CD4-positive, alpha-beta T cell (primary cell): ENCODE results near the gene OLA1. TPM values are rescaled to one million over a fixed set of nuclear protein-coding genes. Genes with fewer than 3 reads are reported as not detected.

Experiments used
- ATAC-seq: fragments of 200-7000 bp; cut with Tn5 transposase; one replicate; pipeline ENCODE4 v1.10.0; 2022; ENCODE audit warnings: mild to moderate bottlenecking; ENCODE audit not compliant: poor library complexity
- CTCF ChIA-PET: fragments of 350-600 bp; sonication (Branson Sonifier 250); formaldehyde crosslinking; loops from one replicate; lab custom pipeline; 2021; ENCODE audit warnings: antibody characterized with exemption, inconsistent platforms; lab: Charles Lee
- POLR2A ChIA-PET: fragments of 350-600 bp; sonication (Branson Sonifier 250); formaldehyde crosslinking; loops from one replicate; lab custom pipeline; 2021; ENCODE audit warnings: antibody characterized with exemption, inconsistent platforms; lab: Charles Lee
- DNase-seq, 14 experiments: peaks; one replicate each; pipeline ENCODE4 v3.0.0-alpha.2; 2013 to 2020; ENCODE audit warnings: mixed read lengths in 2 of 14
- H3K27ac ChIP-seq, 2 donors: one replicate each; pipeline versions ENCODE4 v1.5.1 to v1.7.0; 2013; ENCODE audit warnings: low read length in 2 of 2, low read depth in 1 of 2, mild to moderate bottlenecking in 1 of 2
- H3K27me3 ChIP-seq, 2 experiments: 1 replicate in 1 of 2; 2 replicates in 1 of 2; pipeline versions ENCODE4 v1.6.1 to v1.7.0; 2013; ENCODE audit warnings: low read length in 2 of 2, control low read depth in 1 of 2, mild to moderate bottlenecking in 1 of 2, moderate library complexity in 1 of 2; ENCODE audit not compliant: insufficient read depth in 2 of 2, control insufficient read depth in 1 of 2
- H3K36me3 ChIP-seq: one replicate; pipeline ENCODE4 v1.6.1; 2013; ENCODE audit warnings: low read length, control low read depth; ENCODE audit not compliant: insufficient read depth
- H3K4me1 ChIP-seq: one replicate; pipeline ENCODE4 v1.6.1; 2013; ENCODE audit warnings: low read length, control low read depth; ENCODE audit not compliant: insufficient read depth
- H3K4me3 ChIP-seq: one replicate; pipeline ENCODE4 v1.5.1; 2013; ENCODE audit warnings: mild to moderate bottlenecking, low read length, moderate library complexity
- H3K9me3 ChIP-seq, 2 experiments: 1 replicate in 1 of 2; 2 replicates in 1 of 2; pipeline versions ENCODE4 v1.6.1 to v1.7.0; 2013; ENCODE audit warnings: low read length in 2 of 2, mild to moderate bottlenecking in 2 of 2, control low read depth in 1 of 2, moderate library complexity in 1 of 2; ENCODE audit not compliant: control insufficient read depth in 1 of 2, insufficient read depth in 1 of 2
- H3K27ac Mint-ChIP-seq: one replicate; pipeline ENCODE4 v1.8.0; 2020; ENCODE audit warnings: mixed read lengths
- H3K27me3 Mint-ChIP-seq: one replicate; pipeline ENCODE4 v1.8.0; 2021; ENCODE audit warnings: mixed read lengths
- H3K36me3 Mint-ChIP-seq: one replicate; pipeline ENCODE4 v1.8.0; 2021; ENCODE audit warnings: low read depth, mixed read lengths
- H3K4me1 Mint-ChIP-seq: one replicate; pipeline ENCODE4 v1.8.0; 2021; ENCODE audit warnings: low read depth, mixed read lengths
- H3K4me3 Mint-ChIP-seq: one replicate; pipeline ENCODE4 v1.8.0; 2020; ENCODE audit warnings: mild to moderate bottlenecking, mixed read lengths
- H3K9me3 Mint-ChIP-seq: one replicate; pipeline ENCODE4 v1.8.0; 2020; ENCODE audit warnings: mixed read lengths
- CTCF ChIP-seq: fragments of 200-600 bp; IDR thresholded peaks from one replicate; pipeline ENCODE4 v1.8.0; 2022; ENCODE audit warnings: antibody characterized with exemption, mild to moderate bottlenecking
- intact Hi-C, 2 experiments: fragments of 100-400 bp; cut with DNase I in 1 of 2; cut with micrococcal nuclease in 1 of 2; formaldehyde crosslinking; loops; one replicate each; pipeline versions ENCODE4 v1.15.1 to v1.9.0; 2023 to 2025; cut with DNase I, micrococcal nuclease
- total RNA-seq, 174 experiments: library from RNA in 2 of 174; stranded (reverse) in 2 of 174; gene quantifications; one replicate each; pipeline ENCODE4 v1.2.3 and lab custom pipeline; 2021 to 2026

The OLA1 gene
- total RNA-seq, 2 experiments from 2014 or later: 38.1 to 40.5 TPM

GRCh38 chr2:174024524-174025270 lies 223.6 kb downstream of the OLA1 start:
- DNase-seq (no peak), ATAC-seq (no peak)
- ChIA-PET CTCF (no interaction called here), POLR2A (no interaction called here)
- H3K9me3 ChIP-seq: peaks cover 0 to 4% of the 10 kb centered on the region in 2 experiments
- H3K27ac Mint-ChIP-seq: no peak overlapping the region
- H3K27me3 ChIP-seq: no peaks in the 10 kb centered on the region
- no peak overlapping the region for H3K27ac ChIP-seq
- no peaks in the 10 kb centered on the region for H3K27me3 Mint-ChIP-seq
- no peak overlapping the region for H3K4me3 ChIP-seq
- no peaks in the 10 kb centered on the region for H3K36me3 Mint-ChIP-seq
- intact Hi-C loops: loop anchor here in 1 of 2 experiments (5.0 kb wide), 1 partner anchor 47 kb away; no protein-coding TSS in a partner anchor
- H3K4me1 Mint-ChIP-seq: no peaks in the 10 kb centered on the region
- TF ChIP-seq CTCF: no peak
- H3K4me1 ChIP-seq: peaks cover 4% of the 10 kb centered on the region
- no peaks in the 10 kb centered on the region for H3K9me3 Mint-ChIP-seq
- no peak overlapping the region for H3K4me3 Mint-ChIP-seq
- no peaks in the 10 kb centered on the region for H3K36me3 ChIP-seq

- no peak overlapping the region for H3K27ac Mint-ChIP-seq
- ChIA-PET POLR2A (no interaction called here), CTCF (no interaction called here)
- DNase-seq: peak in 3 of 14 experiments; percentile 25 to 74 (median 64)
- H3K4me1 Mint-ChIP-seq: no peaks in the 10 kb centered on the region
- Histone ChIP-seq H3K27me3 (no peaks in the 10 kb centered on the region), H3K9me3 (peaks cover 0 to 4% of the 10 kb centered on the region in 2 experiments), H3K27ac (no peak overlapping the region), H3K4me3 (no peak overlapping the region), H3K36me3 (no peaks in the 10 kb centered on the region), H3K4me1 (peaks cover 4% of the 10 kb centered on the region)
- no peak overlapping the region for H3K4me3 Mint-ChIP-seq
- no peaks in the 10 kb centered on the region for H3K27me3 Mint-ChIP-seq
- ATAC-seq: no peak
- intact Hi-C loops: loop anchor here in 1 of 2 experiments (5.0 kb wide), 1 partner anchor 47 kb away; no protein-coding TSS in a partner anchor
- TF ChIP-seq CTCF: no peak
- H3K9me3 Mint-ChIP-seq: no peaks in the 10 kb centered on the region
- no peaks in the 10 kb centered on the region for H3K36me3 Mint-ChIP-seq
These were observed 224.5 kb downstream of the OLA1 start for GRCh38 chr2:174023591-174024523.

Other genes starting within 250 kb of the OLA1 start
- not detected for gene SP9, start 86.4 kb upstream of the OLA1 start, total RNA-seq
- gene SCRN3, start 147.2 kb upstream of the OLA1 start, total RNA-seq: 1 to 10 TPM; 7.6 to 7.9 TPM
- gene GPR155, start 238.5 kb upstream of the OLA1 start, total RNA-seq: 1 to 10 TPM; 8.3 to 9.0 TPM